Activated naive CD8-positive, alpha-beta T cell treated with anti-CD3 and anti-CD28 coated beads, Interleukin-2, amount 50 U/mL, for 16 hours (primary cell): ENCODE measurements around the gene PPP6R2.

Experiments used
- DNase-seq: peaks from one replicate; pipeline ENCODE4 v3.0.0-alpha.2; 2020; ENCODE audit warnings: low read depth, low spot score

Gene PPP6R2

GRCh38 chr22:50483977-50484853 lies 141.1 kb downstream of the PPP6R2 start:
- no peak for DNase-seq

- no peak for DNase-seq
Measured at GRCh38 chr22:50485221-50486131, 142.3 kb downstream of the PPP6R2 start.

GRCh38 chr22:50486561-50487289 lies 143.6 kb downstream of the PPP6R2 start, which contains the start of gene MIOX:
MIOX (plus strand) TSS chr22:50486859; CDS start chr22:50486898, 39 bp downstream.
- DNase-seq = no peak

GRCh38 chr22:50487290-50488005 lies 144.3 kb downstream of the PPP6R2 start:
- DNase-seq = no peak

GRCh38 chr22:50488006-50488677 lies 145.0 kb downstream of the PPP6R2 start:
- DNase-seq = no peak

- no peak for DNase-seq
Measured at GRCh38 chr22:50488886-50489285, 145.8 kb downstream of the PPP6R2 start.

GRCh38 chr22:50489363-50490243 lies 146.5 kb downstream of the PPP6R2 start:
- DNase-seq = no peak

- DNase-seq = no peak
Measured at GRCh38 chr22:50490531-50491308, 147.6 kb downstream of the PPP6R2 start.
